Sigmoid colon (tissue), 4 donors: ENCODE data around the gene SIAE.

Experiments
- CTCF ChIP-seq, 4 experiments: fragments of 450-650 bp in 3 of 4; fragments of 200-600 bp in 1 of 4; IDR thresholded peaks; one replicate each; pipeline ENCODE4 v1.5.1; 2016 to 2019; ENCODE audit warnings: antibody characterized with exemption in 4 of 4, mild to moderate bottlenecking in 3 of 4, moderate library complexity in 2 of 4
- EP300 ChIP-seq, 4 donors: sonication (generic); formaldehyde crosslinking; IDR thresholded peaks; one replicate each; pipeline ENCODE4 v1.6.1; 2017; ENCODE audit warnings: antibody characterized with exemption in 4 of 4
- POLR2A ChIP-seq, 2 donors: fragments of 450-650 bp; IDR thresholded peaks; one replicate each; pipeline ENCODE4 v1.6.1; 2016; ENCODE audit warnings: antibody characterized with exemption in 2 of 2, mild to moderate bottlenecking in 2 of 2, moderate library complexity in 2 of 2
- POLR2AphosphoS5 ChIP-seq, 4 donors: sonication (generic); formaldehyde crosslinking; IDR thresholded peaks; one replicate each; pipeline ENCODE4 v1.6.1; 2017; ENCODE audit warnings: antibody characterized with exemption in 4 of 4

DNA sequence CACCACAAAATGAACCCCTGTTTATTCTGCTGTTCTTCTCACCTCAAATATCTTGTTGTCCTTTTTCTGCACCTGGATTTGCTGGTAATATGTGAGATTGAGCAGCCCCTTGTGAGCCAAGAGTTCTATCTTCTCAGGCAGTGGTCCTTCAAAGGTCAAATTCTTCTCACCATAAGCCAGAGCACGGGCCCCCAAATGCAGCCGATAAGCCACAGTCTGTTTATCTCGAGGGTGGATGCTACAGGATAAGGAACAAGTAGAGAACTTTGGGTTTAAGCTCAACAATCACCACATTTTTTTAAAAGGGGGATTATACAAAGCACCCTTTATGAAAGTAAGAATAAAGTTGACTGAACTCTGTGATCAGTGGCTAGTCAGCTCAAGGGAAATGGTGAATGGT, 35.0 kb downstream of the SIAE start:
- no peak for TF ChIP-seq CTCF (IDR thresholded peaks at IDR 0.05)
- TF ChIP-seq POLR2AphosphoS5 (IDR thresholded peaks at IDR 0.05): no peak
- TF ChIP-seq POLR2A (IDR thresholded peaks at IDR 0.05): no peak
- TF ChIP-seq EP300 (IDR thresholded peaks at IDR 0.05): no peak
